PFSK-1 (cell line): ENCODE data around the gene KIF5C.

Experiments
- FOXP2 ChIP-seq: optimal IDR thresholded peaks from 2 replicates; pipeline ENCODE3; 2011; ENCODE audit warnings: borderline replicate concordance, control low read depth, inconsistent platforms; ENCODE audit not compliant: insufficient read depth; ENCODE audit errors: extremely low read length, extremely low read depth
- POLR2AphosphoS5 ChIP-seq: IDR thresholded peaks from 2 replicates; pipeline ENCODE4 v1.6.1; 2012; ENCODE audit warnings: low read depth, mild to moderate bottlenecking, control low read depth, low read length, moderate library complexity
- SIN3A ChIP-seq: IDR thresholded peaks from 2 replicates; pipeline ENCODE4 v1.6.1; 2012; ENCODE audit warnings: mild to moderate bottlenecking, low read length, moderate library complexity, borderline replicate concordance; ENCODE audit not compliant: insufficient read depth
- TAF1 ChIP-seq: IDR thresholded peaks from 2 replicates; pipeline ENCODE4 v1.6.1; 2012; ENCODE audit warnings: low read length, control low read depth, borderline replicate concordance; ENCODE audit not compliant: insufficient read depth
- TF ChIP-seq, protein P1 (sequence below), 2 experiments: IDR thresholded peaks; 2 replicates each; pipeline versions ENCODE4 v1.6.1 to v1.8.0; 2011 to 2012; ENCODE audit warnings: low read depth in 2 of 2, low read length in 2 of 2, control low read depth in 1 of 2, inconsistent platforms in 1 of 2, mild to moderate bottlenecking in 1 of 2, moderate library complexity in 1 of 2; ENCODE audit not compliant: insufficient read depth in 1 of 2

The KIF5C gene

DNA sequence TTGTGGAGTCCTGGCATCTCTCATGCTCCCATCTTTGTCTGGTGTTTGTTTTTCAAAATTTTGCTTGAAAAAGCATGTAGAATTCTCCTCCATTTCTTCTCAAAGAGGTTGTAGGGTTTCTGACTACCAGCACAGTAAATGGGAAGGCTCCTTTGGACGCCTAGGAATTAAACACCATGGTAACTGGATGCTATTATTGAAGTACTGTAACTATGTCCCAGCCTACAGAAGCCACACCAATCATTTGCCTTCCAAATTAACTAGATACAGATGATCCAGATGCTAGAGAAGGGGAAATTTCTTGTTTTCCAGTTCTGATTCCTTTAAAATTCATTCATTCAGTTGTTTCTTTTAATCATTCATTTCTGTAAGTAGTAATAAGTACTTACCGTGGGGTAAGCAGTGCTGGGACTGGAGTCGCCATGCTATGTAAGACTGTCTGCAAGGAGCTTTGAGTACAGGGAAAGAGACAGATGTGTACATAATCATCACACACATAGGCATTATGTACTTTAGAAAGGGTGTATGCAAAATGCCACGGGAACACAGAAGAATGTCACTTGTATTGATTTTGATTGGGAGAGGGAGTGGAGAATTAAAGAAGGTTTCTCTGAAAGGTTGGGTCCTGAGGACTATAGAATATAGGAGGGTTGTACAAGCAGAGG is 49.6 kb downstream of the KIF5C start:
- no peak for TF ChIP-seq SIN3A
- TF ChIP-seq, protein P1, sequence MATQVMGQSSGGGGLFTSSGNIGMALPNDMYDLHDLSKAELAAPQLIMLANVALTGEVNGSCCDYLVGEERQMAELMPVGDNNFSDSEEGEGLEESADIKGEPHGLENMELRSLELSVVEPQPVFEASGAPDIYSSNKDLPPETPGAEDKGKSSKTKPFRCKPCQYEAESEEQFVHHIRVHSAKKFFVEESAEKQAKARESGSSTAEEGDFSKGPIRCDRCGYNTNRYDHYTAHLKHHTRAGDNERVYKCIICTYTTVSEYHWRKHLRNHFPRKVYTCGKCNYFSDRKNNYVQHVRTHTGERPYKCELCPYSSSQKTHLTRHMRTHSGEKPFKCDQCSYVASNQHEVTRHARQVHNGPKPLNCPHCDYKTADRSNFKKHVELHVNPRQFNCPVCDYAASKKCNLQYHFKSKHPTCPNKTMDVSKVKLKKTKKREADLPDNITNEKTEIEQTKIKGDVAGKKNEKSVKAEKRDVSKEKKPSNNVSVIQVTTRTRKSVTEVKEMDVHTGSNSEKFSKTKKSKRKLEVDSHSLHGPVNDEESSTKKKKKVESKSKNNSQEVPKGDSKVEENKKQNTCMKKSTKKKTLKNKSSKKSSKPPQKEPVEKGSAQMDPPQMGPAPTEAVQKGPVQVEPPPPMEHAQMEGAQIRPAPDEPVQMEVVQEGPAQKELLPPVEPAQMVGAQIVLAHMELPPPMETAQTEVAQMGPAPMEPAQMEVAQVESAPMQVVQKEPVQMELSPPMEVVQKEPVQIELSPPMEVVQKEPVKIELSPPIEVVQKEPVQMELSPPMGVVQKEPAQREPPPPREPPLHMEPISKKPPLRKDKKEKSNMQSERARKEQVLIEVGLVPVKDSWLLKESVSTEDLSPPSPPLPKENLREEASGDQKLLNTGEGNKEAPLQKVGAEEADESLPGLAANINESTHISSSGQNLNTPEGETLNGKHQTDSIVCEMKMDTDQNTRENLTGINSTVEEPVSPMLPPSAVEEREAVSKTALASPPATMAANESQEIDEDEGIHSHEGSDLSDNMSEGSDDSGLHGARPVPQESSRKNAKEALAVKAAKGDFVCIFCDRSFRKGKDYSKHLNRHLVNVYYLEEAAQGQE (IDR thresholded peaks at IDR 0.05; ENCODE audit: insufficient read depth in 1 of 2, low read depth in 2 of 2, low read length in 2 of 2) = no peak
- no peak for TF ChIP-seq POLR2AphosphoS5
- TF ChIP-seq TAF1 = no peak
- TF ChIP-seq FOXP2 = no peak

DNA sequence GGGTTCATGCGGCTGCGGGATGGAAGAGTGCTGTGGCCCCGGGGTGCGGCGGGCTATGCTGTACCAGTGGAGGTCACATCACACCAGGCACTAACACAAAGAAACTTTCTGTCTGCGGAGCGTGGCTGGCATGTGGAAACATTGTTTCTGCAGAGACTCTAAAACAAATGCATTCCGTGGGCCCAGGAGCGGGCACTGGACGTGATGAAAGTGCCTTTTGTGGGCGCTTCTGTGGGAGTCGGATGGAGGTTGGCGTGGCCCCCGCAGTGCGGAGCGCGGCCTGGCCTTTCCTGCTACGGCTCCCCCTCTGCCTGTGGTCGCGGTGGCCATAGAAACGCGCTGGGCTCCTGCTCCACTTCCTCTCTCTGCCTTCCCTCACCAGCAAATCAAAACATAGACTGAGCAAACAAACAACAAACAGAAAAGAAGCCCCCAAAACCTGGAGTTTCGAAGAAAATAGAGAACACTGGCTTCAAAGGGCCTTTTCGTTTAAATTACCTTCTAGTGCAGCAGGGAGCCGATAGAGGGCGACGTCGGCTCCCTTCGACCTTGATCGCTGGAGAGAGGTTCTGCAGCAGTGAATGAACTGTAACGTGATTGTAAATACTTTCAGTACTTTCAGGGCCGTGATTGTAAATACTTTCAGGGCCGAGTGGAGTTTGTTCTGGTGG is 51.4 kb downstream of the KIF5C start:
- no peak for TF ChIP-seq FOXP2
- no peak for TF ChIP-seq POLR2AphosphoS5
- TF ChIP-seq, protein P1 (IDR thresholded peaks at IDR 0.05; ENCODE audit: insufficient read depth in 1 of 2, low read depth in 2 of 2, low read length in 2 of 2) = no peak
- TF ChIP-seq SIN3A = no peak
- no peak for TF ChIP-seq TAF1

DNA sequence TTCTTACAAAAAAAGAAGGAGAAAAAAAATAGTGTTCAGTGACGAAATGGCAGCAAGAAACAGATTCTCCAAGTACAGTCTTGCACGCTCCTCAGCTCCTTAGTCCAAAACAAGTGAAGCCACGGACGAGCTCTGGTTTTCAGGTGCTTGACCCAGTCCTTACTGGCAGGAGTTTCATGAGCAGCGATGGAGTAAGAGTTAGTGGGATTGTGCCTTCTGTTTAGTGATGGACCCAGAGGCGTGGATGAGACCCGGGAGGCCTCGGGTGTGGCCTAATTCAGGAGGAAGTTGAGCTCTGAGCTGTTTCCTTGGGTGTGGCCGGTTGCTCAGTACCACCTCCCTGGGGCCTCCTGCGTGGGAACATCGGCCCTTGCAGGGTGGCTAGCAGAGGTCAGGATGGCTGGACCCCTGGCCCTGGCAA is 52.0 kb downstream of the KIF5C start:
- TF ChIP-seq FOXP2 = no peak
- TF ChIP-seq SIN3A = no peak
- TF ChIP-seq, protein P1 (IDR thresholded peaks at IDR 0.05; ENCODE audit: insufficient read depth in 1 of 2, low read depth in 2 of 2, low read length in 2 of 2) = no peak
- TF ChIP-seq POLR2AphosphoS5 = no peak
- no peak for TF ChIP-seq TAF1

DNA sequence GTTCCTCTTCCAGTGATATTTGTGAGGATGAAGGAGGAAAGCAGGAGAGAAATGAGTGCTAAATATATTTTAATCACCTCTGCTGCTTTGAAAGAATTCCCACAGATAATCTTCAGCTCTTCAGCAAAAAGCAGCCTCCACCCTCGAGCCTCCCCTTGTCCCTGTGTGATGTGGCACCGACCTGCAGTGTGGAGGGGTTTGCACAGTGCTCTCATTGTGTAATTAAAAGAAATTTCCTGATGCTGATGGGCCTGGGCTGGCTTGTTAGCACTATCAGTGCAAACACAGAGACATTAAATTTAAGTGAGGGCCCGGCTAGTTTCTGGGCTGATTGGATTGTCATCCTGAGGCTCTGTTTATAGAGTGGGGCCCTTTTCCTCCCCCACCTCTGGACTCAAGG is 53.4 kb downstream of the KIF5C start:
- TF ChIP-seq SIN3A (no peak), TAF1 (no peak)
- TF ChIP-seq, protein P1 (IDR thresholded peaks at IDR 0.05; ENCODE audit: insufficient read depth in 1 of 2, low read depth in 2 of 2, low read length in 2 of 2) = no peak
